ENCODE measurements around the gene LRP5. TPM values are rescaled to one million over a fixed set of nuclear protein-coding genes. Genes with fewer than 3 reads are reported as not detected.
A peak's percentile ranks its signal among the peaks of the same experiment; 100 is the strongest.
"Not testable (repeated sequence)": the region's sequence is repeated elsewhere in the genome, so short reads cannot be mapped to it uniquely, and the experiment has no call there.

The LRP5 gene
- total RNA-seq, 2 donors from 2014 or later: 6.8 to 9.3 TPM

- no peaks in the 10 kb centered on the region for H3K27me3 Mint-ChIP-seq (ENCODE audit: low read depth)
- DNase-seq (peak; percentile 94 to 97), ATAC-seq (replicated peaks in 1 of 2) (peak; percentile 94)
- H3K4me3 Mint-ChIP-seq: peak within 1 kb of the TSS; percentile 97 to 98
- peaks cover 38% of the 10 kb centered on the region for H3K4me1 Mint-ChIP-seq (ENCODE audit: low read depth)
- H3K27ac Mint-ChIP-seq: peak within 1 kb of the TSS; percentile 90
- H3K36me3 Mint-ChIP-seq (ENCODE audit: insufficient read depth in 2 of 2): peaks cover 0 to 4% of the 10 kb centered on the region in 2 donors
- H3K9me3 Mint-ChIP-seq: no peaks in the 10 kb centered on the region
Measured at GRCh38 chr11:68271781-68272608, 40.4 kb upstream of the LRP5 start, which contains the start of gene C11orf24. TSS of gene C11orf24 (minus strand) at chr11:68271973. CDS start at chr11:68263767, 8,206 bp downstream.

- ATAC-seq (replicated peaks in 1 of 2) (no peak), DNase-seq (no peak)
- Mint-ChIP-seq H3K27me3 (ENCODE audit: low read depth) (no peaks in the 10 kb centered on the region), H3K4me3 (peak overlapping the region; percentile 97 to 98), H3K4me1 (ENCODE audit: low read depth) (peaks cover 38% of the 10 kb centered on the region), H3K9me3 (no peaks in the 10 kb centered on the region), H3K27ac (no peak overlapping the region), H3K36me3 (ENCODE audit: insufficient read depth in 2 of 2) (peaks cover 0 to 2% of the 10 kb centered on the region in 2 donors)
Measured at GRCh38 chr11:68273026-68273738, 39.2 kb upstream of the LRP5 start.

- no peak for ATAC-seq (replicated peaks in 1 of 2)
- H3K4me1 Mint-ChIP-seq (ENCODE audit: low read depth): peaks cover 37% of the 10 kb centered on the region
- no peak overlapping the region for H3K27ac Mint-ChIP-seq
- H3K27me3 Mint-ChIP-seq (ENCODE audit: low read depth): no peaks in the 10 kb centered on the region
- H3K4me3 Mint-ChIP-seq: peak overlapping the region in 1 of 2 donors; percentile 47
- no peaks in the 10 kb centered on the region for H3K9me3 Mint-ChIP-seq
- H3K36me3 Mint-ChIP-seq (ENCODE audit: insufficient read depth in 2 of 2): no peaks in the 10 kb centered on the region
- DNase-seq: no peak
Measured at GRCh38 chr11:68274306-68274705, 38.1 kb upstream of the LRP5 start.

DNA sequence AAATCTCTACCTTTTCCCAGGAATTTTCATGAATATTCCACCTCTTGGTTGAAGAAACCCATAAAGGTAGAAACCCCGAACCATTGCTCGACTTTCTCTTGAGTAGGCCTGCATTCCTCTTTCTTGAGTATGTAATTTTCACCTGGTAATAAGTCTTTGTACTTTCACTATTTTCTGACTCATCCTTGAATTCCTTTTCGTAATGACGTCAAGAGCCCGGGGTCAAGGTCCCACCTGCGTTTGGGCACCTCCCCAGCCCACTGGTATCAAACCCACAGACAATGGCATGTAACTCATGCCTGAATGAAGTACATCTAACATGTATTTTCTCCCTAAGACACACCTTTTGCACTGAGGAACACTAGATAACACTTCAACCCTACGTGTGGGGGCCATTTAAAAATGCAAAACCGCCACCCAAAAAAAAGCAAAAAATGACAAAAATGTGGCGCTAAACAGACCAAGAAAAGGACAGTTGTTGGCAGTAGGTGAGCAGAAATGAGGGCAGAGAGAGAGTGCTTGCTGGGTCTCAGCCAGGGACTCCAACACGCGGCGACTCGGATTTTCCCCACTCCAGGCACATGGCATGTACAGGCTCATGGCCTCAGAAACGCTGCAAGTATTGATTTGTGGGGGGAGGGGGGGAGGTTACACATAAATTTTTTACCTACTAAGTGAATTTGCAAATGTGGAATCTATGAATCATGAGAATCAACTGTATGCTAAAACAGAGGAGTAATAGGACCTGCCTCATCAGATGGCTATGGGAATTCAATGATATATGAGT, 36.5 kb upstream of the LRP5 start:
- Mint-ChIP-seq H3K27me3 (ENCODE audit: low read depth) (no peaks in the 10 kb centered on the region), H3K27ac (no peak overlapping the region), H3K9me3 (no peaks in the 10 kb centered on the region), H3K36me3 (ENCODE audit: insufficient read depth in 2 of 2) (no peaks in the 10 kb centered on the region), H3K4me3 (no peak overlapping the region), H3K4me1 (ENCODE audit: low read depth) (peaks cover 27% of the 10 kb centered on the region)
- ATAC-seq (replicated peaks in 1 of 2) (no peak), DNase-seq (no peak)

DNA sequence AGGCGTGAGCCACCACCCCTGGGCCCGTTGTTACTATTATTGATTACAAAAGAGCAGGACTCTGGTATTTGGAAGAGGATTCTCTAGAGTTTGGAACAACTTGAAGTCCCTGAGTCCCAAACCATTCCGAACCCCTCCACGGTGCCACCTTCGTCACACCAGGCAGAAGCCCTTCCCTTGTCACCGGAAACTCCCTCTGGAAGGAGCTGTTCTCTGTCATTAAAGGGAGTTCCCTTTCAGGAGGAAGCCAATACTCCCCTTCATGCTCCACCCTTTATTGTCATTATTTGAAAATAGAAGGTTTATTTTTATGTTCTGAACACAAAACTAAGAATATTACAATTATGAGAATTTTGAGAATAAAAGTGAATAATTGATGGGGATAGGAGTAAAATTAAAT, 35.5 kb upstream of the LRP5 start:
- no peak overlapping the region for H3K27ac Mint-ChIP-seq
- no peaks in the 10 kb centered on the region for H3K27me3 Mint-ChIP-seq (ENCODE audit: low read depth)
- H3K4me1 Mint-ChIP-seq (ENCODE audit: low read depth): peaks cover 27% of the 10 kb centered on the region
- H3K4me3 Mint-ChIP-seq: no peak overlapping the region
- DNase-seq: no peak
- no peaks in the 10 kb centered on the region for H3K9me3 Mint-ChIP-seq
- ATAC-seq (replicated peaks in 1 of 2): no peak
- H3K36me3 Mint-ChIP-seq (ENCODE audit: insufficient read depth in 2 of 2): no peaks in the 10 kb centered on the region

DNA sequence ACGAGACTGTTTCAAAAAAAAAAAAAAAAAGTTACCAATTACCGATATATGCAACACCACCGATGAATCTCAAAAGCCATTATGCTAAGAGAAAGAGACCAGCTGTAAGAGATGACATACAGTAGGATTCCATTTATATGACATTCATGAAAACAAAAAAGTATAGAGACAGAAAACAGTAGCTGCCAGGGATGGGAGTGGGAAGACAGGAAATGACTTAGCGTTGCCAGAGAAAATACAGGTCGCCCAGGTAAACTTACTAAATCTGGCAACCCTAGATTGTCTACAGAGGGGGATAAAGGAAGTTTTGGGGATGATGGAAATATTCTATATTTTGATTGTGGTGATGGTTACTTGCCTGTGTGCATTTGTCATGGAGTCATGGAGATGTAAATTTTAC, 32.7 kb upstream of the LRP5 start:
- H3K4me3 Mint-ChIP-seq: no peak overlapping the region
- peaks cover 5% of the 10 kb centered on the region in 2 donors for H3K9me3 Mint-ChIP-seq
- H3K36me3 Mint-ChIP-seq (ENCODE audit: insufficient read depth in 2 of 2): peaks cover 3 to 11% of the 10 kb centered on the region in 2 donors
- H3K27ac Mint-ChIP-seq: no peak overlapping the region
- peaks cover 9% of the 10 kb centered on the region for H3K27me3 Mint-ChIP-seq (ENCODE audit: low read depth)
- DNase-seq (no peak), ATAC-seq (replicated peaks in 1 of 2) (no peak)
- peaks cover 26% of the 10 kb centered on the region for H3K4me1 Mint-ChIP-seq (ENCODE audit: low read depth)

DNA sequence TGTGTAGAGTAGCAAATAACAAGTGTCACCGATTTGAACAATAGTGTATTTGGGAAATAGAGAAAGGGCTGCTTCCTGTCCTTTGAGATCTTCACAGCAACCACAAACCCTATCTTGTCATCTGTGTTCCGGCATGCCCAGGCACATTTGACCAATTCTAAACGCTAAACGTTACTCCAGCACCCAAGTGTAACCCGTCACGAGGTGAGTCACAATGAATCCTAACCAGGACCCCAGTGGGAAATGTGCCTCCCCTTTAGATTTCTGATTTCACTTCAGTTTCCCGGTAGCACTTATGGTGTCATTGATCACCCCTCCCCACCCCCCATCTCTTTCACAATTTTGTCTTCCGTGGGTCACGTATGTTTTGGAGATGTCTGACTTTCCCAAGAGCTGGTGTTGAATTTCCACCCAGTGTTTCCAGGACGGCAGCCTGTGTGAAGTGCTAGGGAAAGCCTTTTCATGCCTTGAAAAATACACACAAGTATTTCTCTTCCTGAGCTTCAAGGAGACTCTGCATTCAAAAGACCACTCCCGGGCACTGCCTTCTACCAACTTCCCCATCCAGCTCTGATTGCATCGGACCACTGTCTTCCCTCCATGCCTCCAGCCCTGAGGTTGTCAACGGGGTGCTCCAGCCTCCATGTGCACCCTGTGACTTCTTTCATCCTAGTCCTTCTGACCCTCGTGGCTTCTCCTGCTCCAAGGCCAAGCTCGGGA, 30.1 kb upstream of the LRP5 start:
- peak overlapping the region; percentile 66 for H3K27ac Mint-ChIP-seq
- peak overlapping the region; percentile 73 to 78 for H3K4me3 Mint-ChIP-seq
- peaks cover 26% of the 10 kb centered on the region for H3K4me1 Mint-ChIP-seq (ENCODE audit: low read depth)
- DNase-seq (peak; percentile 63 to 66), ATAC-seq (replicated peaks in 1 of 2) (peak; percentile 98)
- H3K9me3 Mint-ChIP-seq: peaks cover 6% of the 10 kb centered on the region in 2 donors
- H3K36me3 Mint-ChIP-seq (ENCODE audit: insufficient read depth in 2 of 2): peaks cover 4 to 14% of the 10 kb centered on the region in 2 donors
- H3K27me3 Mint-ChIP-seq (ENCODE audit: low read depth): peaks cover 9% of the 10 kb centered on the region

- Mint-ChIP-seq H3K36me3 (ENCODE audit: insufficient read depth in 2 of 2) (peaks cover 4 to 14% of the 10 kb centered on the region in 2 donors), H3K4me1 (ENCODE audit: low read depth) (peaks cover 26% of the 10 kb centered on the region), H3K27ac (no peak overlapping the region), H3K4me3 (peak overlapping the region; percentile 73 to 78), H3K27me3 (ENCODE audit: low read depth) (peaks cover 9% of the 10 kb centered on the region), H3K9me3 (peaks cover 6% of the 10 kb centered on the region in 2 donors)
- ATAC-seq (replicated peaks in 1 of 2) (no peak), DNase-seq (no peak)
Measured at GRCh38 chr11:68282861-68283230, 29.5 kb upstream of the LRP5 start.

DNA sequence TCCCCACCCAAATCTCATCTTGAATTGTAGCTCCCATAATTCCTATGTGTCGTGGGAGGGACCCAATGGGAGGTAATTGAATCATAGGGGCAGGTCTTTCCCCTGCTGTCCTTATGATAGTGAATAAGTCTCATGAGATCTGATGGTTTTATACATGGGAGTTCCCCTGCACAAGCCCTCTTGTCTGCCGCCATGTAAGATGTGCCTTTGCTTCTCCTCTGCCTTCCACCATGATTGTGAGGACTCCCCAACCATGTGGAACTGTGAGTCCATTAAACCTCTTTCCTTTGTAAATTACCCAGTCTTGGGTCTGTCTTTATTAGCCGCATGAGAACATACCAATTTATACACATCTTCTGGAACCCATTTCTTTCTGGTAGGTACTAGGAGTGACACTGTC, 27.8 kb upstream of the LRP5 start:
- Mint-ChIP-seq H3K36me3 (ENCODE audit: insufficient read depth in 2 of 2) (peaks cover 4 to 14% of the 10 kb centered on the region in 2 donors), H3K4me1 (ENCODE audit: low read depth) (peaks cover 24% of the 10 kb centered on the region), H3K27ac (peak overlapping the region; percentile 61)
- ATAC-seq (replicated peaks in 1 of 2); DNase-seq; H3K27me3 Mint-ChIP-seq (ENCODE audit: low read depth); H3K9me3 Mint-ChIP-seq; H3K4me3 Mint-ChIP-seq: not testable (repeated sequence)

DNA sequence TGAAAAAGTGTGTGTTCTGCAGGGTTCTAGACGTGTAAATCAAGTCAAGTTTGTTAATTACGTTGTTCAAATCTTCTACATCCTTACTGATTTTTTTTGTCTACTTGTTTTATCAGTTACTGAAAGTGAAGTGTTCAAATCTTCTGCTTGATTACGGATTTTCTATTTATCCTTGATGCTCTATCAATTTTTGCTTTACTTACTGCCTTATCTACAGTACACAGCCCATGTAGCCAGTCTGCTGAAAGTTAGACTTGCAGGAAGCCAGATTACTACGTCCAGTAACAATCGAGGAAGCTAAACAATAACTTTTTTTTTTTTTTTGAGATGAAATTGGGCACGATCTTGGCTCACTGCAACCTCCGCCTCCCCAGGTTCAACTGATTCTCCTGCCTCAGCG, 25.0 kb upstream of the LRP5 start:
- DNase-seq (no peak), ATAC-seq (replicated peaks in 1 of 2) (no peak)
- Mint-ChIP-seq H3K9me3 (peaks cover 8% of the 10 kb centered on the region in 2 donors), H3K4me1 (ENCODE audit: low read depth) (peaks cover 10% of the 10 kb centered on the region), H3K27ac (no peak overlapping the region), H3K4me3 (no peak overlapping the region), H3K36me3 (ENCODE audit: insufficient read depth in 2 of 2) (peaks cover 4 to 15% of the 10 kb centered on the region in 2 donors), H3K27me3 (ENCODE audit: low read depth) (peaks cover 9% of the 10 kb centered on the region)

DNA sequence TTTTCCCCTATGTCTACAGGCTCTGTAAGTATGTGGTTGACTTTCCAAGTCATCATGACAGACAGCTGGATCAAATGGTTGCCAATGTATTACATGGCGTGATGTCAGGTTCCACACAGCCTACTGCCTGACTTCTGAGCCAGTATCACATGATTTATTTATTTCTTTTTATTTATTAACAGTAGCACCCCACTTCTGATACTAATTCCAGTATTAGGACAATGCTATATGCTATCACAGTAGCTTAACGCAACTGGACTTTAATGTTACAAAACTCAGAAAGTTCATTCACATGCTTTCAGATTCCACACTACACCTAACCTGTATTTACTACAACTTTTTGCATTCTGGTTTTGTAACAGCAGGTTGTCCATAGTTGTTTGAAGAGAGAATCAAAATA, 22.9 kb upstream of the LRP5 start:
- Mint-ChIP-seq H3K36me3 (ENCODE audit: insufficient read depth in 2 of 2) (peaks cover 3 to 6% of the 10 kb centered on the region in 2 donors), H3K27ac (no peak overlapping the region), H3K27me3 (ENCODE audit: low read depth) (no peaks in the 10 kb centered on the region), H3K9me3 (peaks cover 4% of the 10 kb centered on the region in 2 donors), H3K4me1 (ENCODE audit: low read depth) (no peaks in the 10 kb centered on the region), H3K4me3 (no peak overlapping the region)
- no peak for DNase-seq
- ATAC-seq (replicated peaks in 1 of 2): no peak

- ATAC-seq (replicated peaks in 1 of 2) (no peak), DNase-seq (no peak)
Measured at GRCh38 chr11:68293708-68294107, 18.7 kb upstream of the LRP5 start.

More at GRCh38 chr11:68293708-68294107, 18.7 kb upstream of the LRP5 start:
- Mint-ChIP-seq H3K36me3 (ENCODE audit: insufficient read depth in 2 of 2) (peaks cover 0 to 1% of the 10 kb centered on the region in 2 donors), H3K27ac (no peak overlapping the region), H3K4me1 (ENCODE audit: low read depth) (no peaks in the 10 kb centered on the region), H3K4me3 (no peak overlapping the region), H3K27me3 (ENCODE audit: low read depth) (no peaks in the 10 kb centered on the region), H3K9me3 (peaks cover 2% of the 10 kb centered on the region in 2 donors)

Data from activated T-cell treated with anti-CD3 and anti-CD28 coated beads, Interleukin-2, amount 50 U/mL, for 72 hours (primary cell).